Body of pancreas (tissue), 4 donors: ENCODE data around the gene PNPLA6.

ENCODE experiments used
- POLR2A ChIP-seq, 3 donors: fragments of 450-650 bp; IDR thresholded peaks; one replicate each; pipeline ENCODE4 v1.6.1; 2016; ENCODE audit warnings: antibody characterized with exemption in 3 of 3, mild to moderate bottlenecking in 2 of 3
- TF ChIP-seq, protein P1 (sequence below), 7 experiments: fragments of 450-650 bp in 4 of 7; fragments of 200-600 bp in 3 of 7; sonication (generic) in 3 of 7; IDR thresholded peaks; one replicate each; pipeline ENCODE4 v1.5.1; 2016 to 2019; ENCODE audit warnings: antibody characterized with exemption in 7 of 7

DNA sequence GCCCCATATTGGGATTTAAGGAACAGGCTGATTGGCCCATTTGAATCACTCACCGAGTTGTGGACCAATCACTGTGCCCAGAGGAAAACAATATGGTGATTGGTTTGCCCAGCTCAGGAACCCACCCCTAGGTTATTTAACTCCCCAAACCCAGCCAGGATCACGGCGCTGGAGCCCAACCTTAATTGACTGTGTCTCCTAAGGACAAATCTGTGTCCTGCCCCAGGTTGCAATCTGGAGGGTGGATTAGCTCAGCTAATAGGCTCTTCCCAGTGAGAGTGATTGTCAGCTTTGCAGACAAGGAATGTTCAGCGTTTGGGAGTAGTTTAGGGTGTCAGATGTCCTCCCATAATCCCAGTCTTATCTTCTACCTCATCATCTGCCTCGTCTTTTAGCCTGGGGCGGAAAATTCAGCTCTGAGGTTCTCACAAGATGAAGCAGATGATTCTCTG lies 23.1 kb upstream of the PNPLA6 start:
- TF ChIP-seq, protein P1, sequence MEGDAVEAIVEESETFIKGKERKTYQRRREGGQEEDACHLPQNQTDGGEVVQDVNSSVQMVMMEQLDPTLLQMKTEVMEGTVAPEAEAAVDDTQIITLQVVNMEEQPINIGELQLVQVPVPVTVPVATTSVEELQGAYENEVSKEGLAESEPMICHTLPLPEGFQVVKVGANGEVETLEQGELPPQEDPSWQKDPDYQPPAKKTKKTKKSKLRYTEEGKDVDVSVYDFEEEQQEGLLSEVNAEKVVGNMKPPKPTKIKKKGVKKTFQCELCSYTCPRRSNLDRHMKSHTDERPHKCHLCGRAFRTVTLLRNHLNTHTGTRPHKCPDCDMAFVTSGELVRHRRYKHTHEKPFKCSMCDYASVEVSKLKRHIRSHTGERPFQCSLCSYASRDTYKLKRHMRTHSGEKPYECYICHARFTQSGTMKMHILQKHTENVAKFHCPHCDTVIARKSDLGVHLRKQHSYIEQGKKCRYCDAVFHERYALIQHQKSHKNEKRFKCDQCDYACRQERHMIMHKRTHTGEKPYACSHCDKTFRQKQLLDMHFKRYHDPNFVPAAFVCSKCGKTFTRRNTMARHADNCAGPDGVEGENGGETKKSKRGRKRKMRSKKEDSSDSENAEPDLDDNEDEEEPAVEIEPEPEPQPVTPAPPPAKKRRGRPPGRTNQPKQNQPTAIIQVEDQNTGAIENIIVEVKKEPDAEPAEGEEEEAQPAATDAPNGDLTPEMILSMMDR (IDR thresholded peaks at IDR 0.05) = no peak
- no peak for TF ChIP-seq POLR2A (IDR thresholded peaks at IDR 0.05)
